C4-2B (cell line): ENCODE results near the gene NTNG2.

Source experiments
- ZFX ChIP-seq: fragments of 450-650 bp; IDR thresholded peaks from 2 replicates; pipeline ENCODE4 v1.6.1; 2017
- TF ChIP-seq, protein P1 (sequence below): fragments of 450-650 bp; conservative IDR thresholded peaks from 2 replicates; pipeline ENCODE4 v1.5.1; 2017; ENCODE audit warnings: mild to moderate bottlenecking

DNA sequence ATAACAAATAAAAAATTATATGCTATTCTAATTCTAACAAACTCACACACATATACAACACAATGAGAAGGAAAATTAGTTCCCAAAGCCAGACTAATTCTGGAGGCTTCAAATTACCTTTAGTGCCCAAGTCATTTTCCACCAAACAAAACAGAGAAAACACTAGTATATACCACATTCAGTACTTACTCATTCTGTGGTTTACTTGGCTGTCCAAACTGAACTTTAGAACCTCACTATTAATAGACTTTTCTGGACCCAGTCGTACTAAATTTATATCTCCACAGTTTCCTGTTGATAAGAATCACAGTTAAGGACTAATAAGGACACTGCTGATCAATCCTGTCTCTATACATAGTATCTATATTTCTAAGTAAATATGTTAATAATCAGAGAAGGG, 126.5 kb downstream of the NTNG2 start:
- TF ChIP-seq, protein P1, sequence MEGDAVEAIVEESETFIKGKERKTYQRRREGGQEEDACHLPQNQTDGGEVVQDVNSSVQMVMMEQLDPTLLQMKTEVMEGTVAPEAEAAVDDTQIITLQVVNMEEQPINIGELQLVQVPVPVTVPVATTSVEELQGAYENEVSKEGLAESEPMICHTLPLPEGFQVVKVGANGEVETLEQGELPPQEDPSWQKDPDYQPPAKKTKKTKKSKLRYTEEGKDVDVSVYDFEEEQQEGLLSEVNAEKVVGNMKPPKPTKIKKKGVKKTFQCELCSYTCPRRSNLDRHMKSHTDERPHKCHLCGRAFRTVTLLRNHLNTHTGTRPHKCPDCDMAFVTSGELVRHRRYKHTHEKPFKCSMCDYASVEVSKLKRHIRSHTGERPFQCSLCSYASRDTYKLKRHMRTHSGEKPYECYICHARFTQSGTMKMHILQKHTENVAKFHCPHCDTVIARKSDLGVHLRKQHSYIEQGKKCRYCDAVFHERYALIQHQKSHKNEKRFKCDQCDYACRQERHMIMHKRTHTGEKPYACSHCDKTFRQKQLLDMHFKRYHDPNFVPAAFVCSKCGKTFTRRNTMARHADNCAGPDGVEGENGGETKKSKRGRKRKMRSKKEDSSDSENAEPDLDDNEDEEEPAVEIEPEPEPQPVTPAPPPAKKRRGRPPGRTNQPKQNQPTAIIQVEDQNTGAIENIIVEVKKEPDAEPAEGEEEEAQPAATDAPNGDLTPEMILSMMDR = no peak
- no peak for TF ChIP-seq ZFX
